Lower lobe of right lung (tissue), 2 donors: ENCODE measurements around the gene ZDHHC17. TPM values are rescaled to one million over a fixed set of nuclear protein-coding genes. Genes with fewer than 3 reads are reported as not detected.

Experiments
- ATAC-seq, 2 donors: fragments of 200-7000 bp; cut with Tn5 transposase; one replicate each; pipeline ENCODE4 v1.9.1; 2020 to 2022; ENCODE audit warnings: mild to moderate bottlenecking in 2 of 2, moderate library complexity in 2 of 2
- DNase-seq: peaks from one replicate; pipeline ENCODE4 v3.0.0-alpha.2; 2020
- H3K27ac ChIP-seq: fragments of 200-600 bp; one replicate; pipeline ENCODE4 v1.8.0; 2022
- H3K27me3 ChIP-seq: fragments of 200-600 bp; one replicate; pipeline ENCODE4 v1.8.0; 2022; ENCODE audit warnings: low read depth
- H3K36me3 ChIP-seq: fragments of 200-600 bp; one replicate; pipeline ENCODE4 v1.8.0; 2022; ENCODE audit warnings: mild to moderate bottlenecking
- H3K4me1 ChIP-seq: fragments of 200-600 bp; one replicate; pipeline ENCODE4 v1.8.0; 2022
- H3K4me3 ChIP-seq: fragments of 200-600 bp; one replicate; pipeline ENCODE4 v1.8.0; 2022; ENCODE audit warnings: mild to moderate bottlenecking
- H3K9me3 ChIP-seq: fragments of 200-600 bp; one replicate; pipeline ENCODE4 v1.8.0; 2022
- intact Hi-C: fragments of 100-400 bp; cut with DNase I; formaldehyde crosslinking; loops from one replicate; pipeline ENCODE4 v1.11.0; 2022
- total RNA-seq: library from RNA; stranded (reverse); fragmentation: NEBNext Ultra II Directional; extraction: Animal tissue kit (Norgen Biotek cat#: 25700); gene quantifications from one replicate; pipeline ENCODE4 v1.2.1, GENCODE V29; 2021
- TF ChIP-seq, protein P1 (sequence below): fragments of 200-600 bp; IDR thresholded peaks from one replicate; pipeline ENCODE4 v1.8.0; 2022; ENCODE audit warnings: antibody characterized with exemption, mild to moderate bottlenecking
- donor health status: DM: no; HTN: yes; CAD: no; lungs with severe emphysema.

ZDHHC17 gene
- total RNA-seq, 1 donor from 2014 or later: 27.9 TPM

DNA sequence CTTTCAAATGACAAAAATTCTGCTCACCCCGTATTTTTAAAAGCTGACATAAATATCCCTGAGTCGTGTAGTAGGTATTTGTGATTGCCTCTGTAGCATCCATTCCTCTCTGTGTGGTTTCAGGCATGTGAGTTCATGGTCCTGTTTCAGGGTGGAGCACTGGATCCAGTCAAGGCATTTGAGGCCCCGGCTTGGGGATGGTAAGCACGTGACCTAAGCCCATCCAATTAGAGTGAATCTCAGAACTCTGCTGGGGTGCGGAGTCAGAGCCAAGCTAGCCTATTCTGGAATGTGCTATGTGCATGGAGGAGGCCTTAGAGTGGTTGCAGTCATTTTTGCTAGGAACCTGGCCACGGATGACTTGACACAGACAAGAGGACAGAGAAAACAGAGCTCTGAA is 119.2 kb downstream of the ZDHHC17 start:
- peaks cover 14% of the 10 kb centered on the region for H3K4me1 ChIP-seq
- intact Hi-C loops: no loop called here
- H3K9me3 ChIP-seq: no peaks in the 10 kb centered on the region
- TF ChIP-seq, protein P1, sequence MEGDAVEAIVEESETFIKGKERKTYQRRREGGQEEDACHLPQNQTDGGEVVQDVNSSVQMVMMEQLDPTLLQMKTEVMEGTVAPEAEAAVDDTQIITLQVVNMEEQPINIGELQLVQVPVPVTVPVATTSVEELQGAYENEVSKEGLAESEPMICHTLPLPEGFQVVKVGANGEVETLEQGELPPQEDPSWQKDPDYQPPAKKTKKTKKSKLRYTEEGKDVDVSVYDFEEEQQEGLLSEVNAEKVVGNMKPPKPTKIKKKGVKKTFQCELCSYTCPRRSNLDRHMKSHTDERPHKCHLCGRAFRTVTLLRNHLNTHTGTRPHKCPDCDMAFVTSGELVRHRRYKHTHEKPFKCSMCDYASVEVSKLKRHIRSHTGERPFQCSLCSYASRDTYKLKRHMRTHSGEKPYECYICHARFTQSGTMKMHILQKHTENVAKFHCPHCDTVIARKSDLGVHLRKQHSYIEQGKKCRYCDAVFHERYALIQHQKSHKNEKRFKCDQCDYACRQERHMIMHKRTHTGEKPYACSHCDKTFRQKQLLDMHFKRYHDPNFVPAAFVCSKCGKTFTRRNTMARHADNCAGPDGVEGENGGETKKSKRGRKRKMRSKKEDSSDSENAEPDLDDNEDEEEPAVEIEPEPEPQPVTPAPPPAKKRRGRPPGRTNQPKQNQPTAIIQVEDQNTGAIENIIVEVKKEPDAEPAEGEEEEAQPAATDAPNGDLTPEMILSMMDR: no peak
- H3K36me3 ChIP-seq: no peaks in the 10 kb centered on the region
- ATAC-seq (no peak), DNase-seq (no peak)
- H3K4me3 ChIP-seq: no peak overlapping the region
- H3K27me3 ChIP-seq: no peaks in the 10 kb centered on the region
- H3K27ac ChIP-seq: no peak overlapping the region

DNA sequence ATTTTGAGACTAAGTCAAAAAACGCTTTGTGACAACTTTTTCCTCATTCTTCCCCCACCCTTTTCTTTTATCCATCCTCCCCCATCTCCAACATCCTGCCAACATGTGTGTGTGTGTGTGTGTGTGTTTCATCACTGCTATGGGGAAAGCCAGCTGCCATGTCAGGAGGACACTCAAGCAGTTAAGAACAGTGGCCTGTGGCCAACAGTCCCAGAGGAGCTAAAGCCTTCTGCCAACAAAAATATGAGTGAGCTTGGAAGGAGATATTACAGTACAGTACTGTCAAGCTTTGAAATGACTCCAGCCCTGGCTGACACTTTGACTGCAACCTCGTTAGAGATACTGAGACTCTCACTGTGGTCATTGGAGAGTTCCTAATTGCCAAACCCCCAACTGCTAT is 119.9 kb downstream of the ZDHHC17 start:
- peaks cover 10% of the 10 kb centered on the region for H3K4me1 ChIP-seq
- DNase-seq (no peak), ATAC-seq (no peak)
- no peaks in the 10 kb centered on the region for H3K27me3 ChIP-seq
- no peak overlapping the region for H3K27ac ChIP-seq
- H3K9me3 ChIP-seq: no peaks in the 10 kb centered on the region
- H3K36me3 ChIP-seq: no peaks in the 10 kb centered on the region
- intact Hi-C loops: no loop called here
- H3K4me3 ChIP-seq: no peak overlapping the region
- TF ChIP-seq, protein P1: no peak

DNA sequence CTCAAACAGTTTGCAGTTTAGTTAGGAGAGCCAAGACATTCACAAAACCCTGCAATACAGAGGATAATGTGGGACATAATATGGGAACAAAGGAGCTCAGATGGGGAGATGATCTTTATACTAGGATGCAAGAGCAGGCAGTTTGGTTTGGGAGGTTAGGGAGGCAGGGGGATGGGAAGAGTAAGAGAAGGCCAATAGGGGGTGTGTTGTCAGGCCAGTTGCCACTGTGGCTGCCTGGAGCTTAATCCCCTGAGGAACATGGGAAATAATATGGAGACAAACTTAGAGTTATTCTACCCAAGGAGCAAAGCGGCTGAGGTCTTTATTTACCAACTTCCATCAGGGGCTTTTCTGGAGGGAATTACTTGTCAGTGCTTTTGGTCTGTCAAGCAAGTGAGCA is 124.9 kb downstream of the ZDHHC17 start:
- TF ChIP-seq, protein P1: no peak
- Histone ChIP-seq H3K36me3 (no peaks in the 10 kb centered on the region), H3K4me1 (no peaks in the 10 kb centered on the region), H3K9me3 (no peaks in the 10 kb centered on the region), H3K27ac (no peak overlapping the region), H3K27me3 (no peaks in the 10 kb centered on the region), H3K4me3 (no peak overlapping the region)
- ATAC-seq (no peak), DNase-seq (no peak)
- intact Hi-C loops: no loop called here

DNA sequence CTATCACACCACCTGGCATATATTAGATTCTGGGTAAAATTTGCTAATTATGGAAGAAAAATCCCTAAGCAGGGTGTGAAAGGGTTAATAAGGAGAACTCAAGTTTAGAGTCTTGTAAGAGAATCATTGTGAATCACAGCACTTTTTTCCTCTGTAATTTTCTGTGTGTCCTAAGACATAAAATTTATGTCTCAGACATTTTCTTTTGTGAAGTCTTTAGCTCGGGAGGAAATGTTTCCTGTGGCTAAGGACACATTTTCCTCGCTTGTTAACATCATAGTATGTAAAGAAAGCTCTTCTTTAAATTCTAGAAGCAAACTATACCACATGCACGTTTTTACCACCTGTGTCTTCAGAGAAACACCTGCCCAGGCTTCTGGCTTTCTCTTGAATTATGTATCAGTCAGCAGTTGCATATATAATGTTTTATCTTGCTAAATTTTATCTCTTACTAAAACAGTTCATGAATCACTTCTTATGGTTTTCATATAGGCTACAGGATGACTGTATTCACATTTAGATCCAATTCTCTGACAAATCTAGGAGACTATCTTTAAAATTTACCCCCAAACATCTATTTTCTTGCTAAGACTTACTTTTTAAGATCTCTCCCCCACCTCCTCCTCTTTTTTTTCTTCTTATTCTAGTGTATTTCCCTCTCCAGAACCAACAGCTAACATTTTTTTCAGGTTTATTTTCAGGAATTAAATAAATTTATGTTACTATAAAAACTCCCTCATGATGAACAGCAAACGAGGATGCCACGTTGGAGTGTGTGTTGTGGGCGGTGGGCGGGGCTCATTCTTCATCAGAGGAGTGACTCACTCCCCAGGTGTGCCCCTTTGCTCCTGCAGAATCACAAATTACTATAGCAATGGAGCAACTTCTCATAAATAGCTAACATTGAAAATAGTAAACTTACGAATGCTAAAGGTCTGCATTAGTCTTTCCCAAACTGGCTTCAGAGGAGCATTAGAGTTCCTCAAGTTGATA is 126.5 kb downstream of the ZDHHC17 start:
- TF ChIP-seq, protein P1: no peak
- ATAC-seq (no peak), DNase-seq (no peak)
- Histone ChIP-seq H3K27ac (no peak overlapping the region), H3K4me1 (no peaks in the 10 kb centered on the region), H3K9me3 (no peaks in the 10 kb centered on the region), H3K4me3 (no peak overlapping the region), H3K36me3 (no peaks in the 10 kb centered on the region), H3K27me3 (no peaks in the 10 kb centered on the region)
- intact Hi-C loops: no loop called here

DNA sequence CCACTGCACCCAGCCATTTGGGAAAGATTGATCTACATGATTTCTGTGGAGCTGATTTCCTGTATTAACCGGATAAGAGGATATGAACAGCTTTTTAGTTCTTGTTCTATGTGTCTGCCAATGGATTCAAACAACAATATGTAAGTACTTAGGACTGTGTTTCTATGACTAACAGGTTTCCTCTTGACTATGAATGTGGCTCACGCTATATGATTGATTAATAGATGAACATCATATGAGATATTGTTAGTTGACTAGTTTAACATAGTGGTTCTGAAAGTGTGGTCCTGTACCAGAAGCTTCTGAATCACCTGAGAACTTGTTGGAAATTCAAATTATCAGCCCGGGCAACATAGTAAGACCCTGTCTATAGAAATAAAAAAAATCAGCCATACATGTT is 127.7 kb downstream of the ZDHHC17 start:
- Histone ChIP-seq H3K9me3 (no peaks in the 10 kb centered on the region), H3K4me1 (no peaks in the 10 kb centered on the region), H3K4me3 (no peak overlapping the region), H3K27ac (no peak overlapping the region), H3K36me3 (no peaks in the 10 kb centered on the region), H3K27me3 (no peaks in the 10 kb centered on the region)
- no peak for DNase-seq
- ATAC-seq: no peak
- intact Hi-C loops: no loop called here
- TF ChIP-seq, protein P1: no peak
